WTC11 (cell line): Measurements from ENCODE around the gene TNN.

Source experiments
- CTCF ChIP-seq: fragments of 200-600 bp; IDR thresholded peaks from 2 replicates; pipeline ENCODE4 v1.8.0; 2022; ENCODE audit warnings: antibody characterized with exemption
- FOXP1 ChIP-seq: sonication (generic); formaldehyde crosslinking; IDR thresholded peaks from 2 replicates; pipeline ENCODE4 v1.8.0; 2022; ENCODE audit warnings: missing genetic modification reagents, mild to moderate bottlenecking, moderate library complexity, borderline replicate concordance
- NFYB ChIP-seq: sonication (generic); formaldehyde crosslinking; conservative IDR thresholded peaks from 2 replicates; pipeline ENCODE4 v1.8.0; 2022; ENCODE audit warnings: low read depth, missing genetic modification reagents

DNA sequence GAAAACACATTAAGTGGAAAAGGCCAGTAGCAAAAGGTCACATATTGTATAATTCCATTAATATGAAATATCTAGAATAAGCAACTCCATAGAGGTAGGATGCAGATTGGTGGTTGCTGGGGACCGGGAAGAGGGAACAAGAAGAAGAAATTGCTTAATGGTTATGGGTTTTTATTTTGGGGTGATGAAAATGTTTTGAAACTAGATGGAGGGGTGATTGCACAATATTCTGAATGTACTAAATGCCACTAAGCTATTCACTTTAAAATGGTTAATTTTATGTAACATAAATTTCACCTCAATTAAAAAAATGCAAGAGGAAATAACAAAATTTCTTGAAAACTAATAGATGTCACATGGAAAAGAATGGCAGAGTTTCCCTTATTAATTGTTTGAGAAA, 118.3 kb downstream of the TNN start:
- TF ChIP-seq CTCF (no peak), FOXP1 (CRISPR knock-in tag) (no peak), NFYB (no peak)
